Natural killer cell (primary cell): ENCODE measurements around the gene ATAT1. TPM values are rescaled to one million over a fixed set of nuclear protein-coding genes. Genes with fewer than 3 reads are reported as not detected.

Experiments
- ATAC-seq, 3 donors: fragments of 150-1000 bp in 2 of 3; fragments of 200-7000 bp in 1 of 3; cut with Tn5 transposase; 1 replicate in 1 of 3; 2 replicates in 2 of 3; pipeline ENCODE4 v1.10.0; 2021; ENCODE audit warnings: mild to moderate bottlenecking in 2 of 3, moderate library complexity in 2 of 3
- DNase-seq, 2 donors: peaks; one replicate each; pipeline versions ENCODE4 v3.0.0 to v3.0.0-alpha.2; 2013 to 2021; ENCODE audit warnings: mixed read lengths in 1 of 2
- H3K27ac ChIP-seq: one replicate; pipeline ENCODE4 v1.5.1; 2013; ENCODE audit warnings: mild to moderate bottlenecking, low read length
- H3K27me3 ChIP-seq: one replicate; pipeline ENCODE4 v1.6.1; 2013; ENCODE audit warnings: low read length; ENCODE audit not compliant: control insufficient read depth, insufficient read depth
- H3K36me3 ChIP-seq: one replicate; pipeline ENCODE4 v1.6.1; 2013; ENCODE audit warnings: low read length; ENCODE audit not compliant: control insufficient read depth, insufficient read depth
- H3K4me1 ChIP-seq: one replicate; pipeline ENCODE4 v1.6.1; 2013; ENCODE audit warnings: low read length; ENCODE audit not compliant: control insufficient read depth, insufficient read depth
- H3K4me3 ChIP-seq: one replicate; pipeline ENCODE4 v1.5.1; 2013; ENCODE audit warnings: low read length
- H3K9me3 ChIP-seq: one replicate; pipeline ENCODE4 v1.6.1; 2013; ENCODE audit warnings: low read length; ENCODE audit not compliant: control insufficient read depth, insufficient read depth
- H3K27ac Mint-ChIP-seq, 2 donors: one replicate each; pipeline ENCODE4 v1.8.0; 2022; ENCODE audit warnings: mild to moderate bottlenecking in 2 of 2, mixed read lengths in 2 of 2, moderate library complexity in 1 of 2
- H3K27me3 Mint-ChIP-seq, 2 donors: one replicate each; pipeline ENCODE4 v1.8.0; 2022; ENCODE audit warnings: low read depth in 2 of 2, mixed read lengths in 2 of 2
- H3K36me3 Mint-ChIP-seq: one replicate; pipeline ENCODE4 v1.8.0; 2022; ENCODE audit warnings: mixed read lengths
- H3K4me1 Mint-ChIP-seq, 2 donors: one replicate each; pipeline ENCODE4 v1.8.0; 2022; ENCODE audit warnings: mixed read lengths in 2 of 2
- H3K4me3 Mint-ChIP-seq: one replicate; pipeline ENCODE4 v1.8.0; 2022; ENCODE audit warnings: mild to moderate bottlenecking, moderate library complexity, mixed read lengths
- H3K9me3 Mint-ChIP-seq, 2 donors: one replicate each; pipeline ENCODE4 v1.8.0; 2022; ENCODE audit warnings: mixed read lengths in 2 of 2
- WGBS: methylation state at CpG from one replicate; pipeline ENCODE4 v1.1.7; 2013; ENCODE audit warnings: missing lambda C conversion rate; ENCODE audit not compliant: insufficient coverage; 5-methylcytosine and 5-hydroxymethylcytosine counted together
- intact Hi-C: fragments of 100-400 bp; cut with micrococcal nuclease; formaldehyde crosslinking; loops from one replicate; pipeline ENCODE4 v1.14.2; 2022
- total RNA-seq, 4 donors: library from RNA; stranded (reverse); fragments of 120-200 nt in 1 of 4; gene quantifications; one replicate each; pipeline versions ENCODE4 v1.2.3 to v1.2.4, GENCODE V29; 2013 to 2022
- TF ChIP-seq, protein P1 (sequence below): fragments of 200-600 bp; IDR thresholded peaks from one replicate; pipeline ENCODE4 v1.8.0; 2022; ENCODE audit warnings: antibody characterized with exemption

Gene ATAT1
- total RNA-seq, 3 donors from 2014 or later (not counting 1 experiment from before 2014, with no cell fraction given), result 8.1 to 10.8 (median 8.9) TPM

GRCh38 chr6:30682143-30683117, 55.8 kb downstream of the ATAT1 start:
- DNase-seq (peak; percentile 82 to 94), ATAC-seq (peak; percentile 65 to 88 (median 78))
- peak overlapping the region; percentile 96 for H3K4me3 ChIP-seq
- H3K4me3 Mint-ChIP-seq, result peak overlapping the region; percentile 96
- intact Hi-C loops, result loop anchor here (1.0 to 5.0 kb wide), 2 partner anchors 35 to 195 kb away; partner anchors contain the start of gene MDC1
- no peaks in the 10 kb centered on the region for H3K9me3 Mint-ChIP-seq
- peaks cover 27% of the 10 kb centered on the region for H3K36me3 ChIP-seq
- peak overlapping the region; percentile 91 to 98 for H3K27ac Mint-ChIP-seq
- H3K36me3 Mint-ChIP-seq, result peaks cover 13% of the 10 kb centered on the region
- 0% methylated on average over 8 of the region's 11 CpGs for WGBS
- no peaks in the 10 kb centered on the region for H3K27me3 Mint-ChIP-seq
- no peaks in the 10 kb centered on the region for H3K27me3 ChIP-seq
- peaks cover 52 to 80% of the 10 kb centered on the region in 2 donors for H3K4me1 Mint-ChIP-seq
- peak overlapping the region; percentile 84 for H3K27ac ChIP-seq
- TF ChIP-seq, protein P1, sequence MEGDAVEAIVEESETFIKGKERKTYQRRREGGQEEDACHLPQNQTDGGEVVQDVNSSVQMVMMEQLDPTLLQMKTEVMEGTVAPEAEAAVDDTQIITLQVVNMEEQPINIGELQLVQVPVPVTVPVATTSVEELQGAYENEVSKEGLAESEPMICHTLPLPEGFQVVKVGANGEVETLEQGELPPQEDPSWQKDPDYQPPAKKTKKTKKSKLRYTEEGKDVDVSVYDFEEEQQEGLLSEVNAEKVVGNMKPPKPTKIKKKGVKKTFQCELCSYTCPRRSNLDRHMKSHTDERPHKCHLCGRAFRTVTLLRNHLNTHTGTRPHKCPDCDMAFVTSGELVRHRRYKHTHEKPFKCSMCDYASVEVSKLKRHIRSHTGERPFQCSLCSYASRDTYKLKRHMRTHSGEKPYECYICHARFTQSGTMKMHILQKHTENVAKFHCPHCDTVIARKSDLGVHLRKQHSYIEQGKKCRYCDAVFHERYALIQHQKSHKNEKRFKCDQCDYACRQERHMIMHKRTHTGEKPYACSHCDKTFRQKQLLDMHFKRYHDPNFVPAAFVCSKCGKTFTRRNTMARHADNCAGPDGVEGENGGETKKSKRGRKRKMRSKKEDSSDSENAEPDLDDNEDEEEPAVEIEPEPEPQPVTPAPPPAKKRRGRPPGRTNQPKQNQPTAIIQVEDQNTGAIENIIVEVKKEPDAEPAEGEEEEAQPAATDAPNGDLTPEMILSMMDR, result no peak
- peaks cover 65% of the 10 kb centered on the region for H3K4me1 ChIP-seq
- no peaks in the 10 kb centered on the region for H3K9me3 ChIP-seq

DNA sequence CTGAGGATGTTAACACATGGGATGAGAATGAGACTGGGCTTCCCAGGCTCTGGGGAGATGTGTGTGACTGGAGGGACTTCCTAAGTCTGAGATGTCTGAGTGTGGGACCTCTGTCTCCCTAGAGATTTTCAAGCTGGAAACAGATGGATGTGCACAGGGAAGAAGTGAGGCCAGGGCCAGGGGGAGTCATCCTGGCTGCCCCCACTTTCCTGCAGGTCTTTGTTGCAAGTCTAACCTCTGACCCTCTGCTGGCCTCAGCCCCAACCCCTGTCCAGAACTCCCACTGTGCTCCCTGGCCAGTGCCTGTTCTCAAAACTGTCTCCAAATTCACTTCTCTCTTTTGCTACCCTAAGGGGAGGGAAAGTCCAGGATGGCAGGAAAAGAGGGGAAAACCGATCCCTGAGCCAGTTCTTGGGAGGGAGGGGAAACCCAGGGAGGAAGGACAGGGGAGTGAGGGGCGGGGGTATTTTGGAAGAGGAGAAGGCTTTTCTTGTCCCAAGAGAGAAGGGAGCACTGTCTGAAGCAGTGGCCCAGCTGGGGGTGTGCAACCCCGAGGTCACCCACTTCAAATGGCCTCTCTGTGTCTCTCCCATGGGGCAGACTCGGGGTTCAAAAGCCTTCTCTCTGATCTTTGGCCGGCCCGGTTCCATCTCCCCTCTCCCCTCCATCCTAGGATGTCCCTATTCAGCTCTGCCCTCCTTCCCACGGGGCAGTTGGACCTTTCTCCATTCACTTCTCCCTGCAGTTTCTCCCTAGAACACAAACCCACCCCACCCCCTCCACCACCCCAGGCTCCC, 56.7 kb downstream of the ATAT1 start:
- TF ChIP-seq, protein P1, result no peak
- Mint-ChIP-seq H3K36me3 (peaks cover 13% of the 10 kb centered on the region), H3K9me3 (no peaks in the 10 kb centered on the region), H3K4me3 (peak overlapping the region; percentile 96), H3K27ac (peak overlapping the region; percentile 91 to 98), H3K4me1 (peaks cover 61 to 89% of the 10 kb centered on the region in 2 donors), H3K27me3 (no peaks in the 10 kb centered on the region)
- WGBS, result under 1% methylated on average over 7 of the region's 7 CpGs
- Histone ChIP-seq H3K27ac (peak overlapping the region; percentile 84), H3K27me3 (no peaks in the 10 kb centered on the region), H3K4me3 (peak overlapping the region; percentile 96), H3K36me3 (peaks cover 19% of the 10 kb centered on the region), H3K9me3 (no peaks in the 10 kb centered on the region), H3K4me1 (peaks cover 75% of the 10 kb centered on the region)
- intact Hi-C loops, result loop anchor here (5.0 kb wide), 1 partner anchor 194 kb away; no protein-coding TSS in a partner anchor
- ATAC-seq (no peak), DNase-seq (peak in 1 of 2 donors; percentile 22)

DNA sequence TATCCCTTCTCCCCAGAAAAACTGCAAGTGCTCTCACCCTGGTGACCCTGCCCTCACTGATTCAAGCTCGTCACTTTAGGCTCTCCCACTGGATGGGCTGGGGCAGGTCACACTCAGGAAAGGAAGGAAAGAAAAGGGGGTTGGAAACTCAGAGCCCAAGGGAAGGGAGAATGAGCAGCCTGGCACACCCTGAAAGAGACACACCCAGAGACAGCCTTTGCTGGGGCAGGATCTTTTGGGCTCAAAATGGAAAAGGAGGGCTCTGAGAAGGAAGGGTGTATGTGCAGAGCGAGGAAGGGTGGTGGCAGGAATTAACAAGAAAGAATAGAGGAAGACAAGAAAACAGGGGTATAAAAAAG, 57.3 kb downstream of the ATAT1 start:
- H3K27ac ChIP-seq, result peak overlapping the region; percentile 84
- H3K36me3 Mint-ChIP-seq, result peaks cover 13% of the 10 kb centered on the region
- H3K4me3 ChIP-seq, result peak overlapping the region; percentile 96
- DNase-seq (no peak), ATAC-seq (no peak)
- H3K4me3 Mint-ChIP-seq, result peak overlapping the region; percentile 96
- no peaks in the 10 kb centered on the region for H3K9me3 ChIP-seq
- peaks cover 62 to 92% of the 10 kb centered on the region in 2 donors for H3K4me1 Mint-ChIP-seq
- WGBS, result 0% methylated on average over 2 of the region's 2 CpGs
- H3K36me3 ChIP-seq, result peaks cover 14% of the 10 kb centered on the region
- H3K9me3 Mint-ChIP-seq, result no peaks in the 10 kb centered on the region
- H3K27me3 ChIP-seq, result no peaks in the 10 kb centered on the region
- TF ChIP-seq, protein P1, result no peak
- intact Hi-C loops, result loop anchor here (5.0 kb wide), 1 partner anchor 193 kb away; no protein-coding TSS in a partner anchor
- peak overlapping the region; percentile 91 to 98 for H3K27ac Mint-ChIP-seq
- peaks cover 76% of the 10 kb centered on the region for H3K4me1 ChIP-seq
- H3K27me3 Mint-ChIP-seq, result no peaks in the 10 kb centered on the region
